Activated naive CD8-positive, alpha-beta T cell treated with anti-CD3 and anti-CD28 coated beads, Interleukin-2, amount 50 U/mL, for 24 hours (primary cell): ENCODE data around the gene COL6A3.

ENCODE experiments used
- ATAC-seq: fragments of 150-1000 bp; cut with Tn5 transposase; one replicate; pipeline ENCODE4 v1.10.0; 2021
- DNase-seq: peaks from one replicate; pipeline ENCODE4 v3.0.0; 2021
- H3K27ac Mint-ChIP-seq: one replicate; pipeline ENCODE4 v1.8.0; 2021; ENCODE audit warnings: mild to moderate bottlenecking, mixed read lengths
- H3K27me3 Mint-ChIP-seq: one replicate; pipeline ENCODE4 v1.8.0; 2021; ENCODE audit warnings: mixed read lengths
- H3K36me3 Mint-ChIP-seq: one replicate; pipeline ENCODE4 v1.8.0; 2021; ENCODE audit warnings: low read depth, mixed read lengths
- H3K4me1 Mint-ChIP-seq: one replicate; pipeline ENCODE4 v1.8.0; 2021; ENCODE audit warnings: mixed read lengths
- H3K4me3 Mint-ChIP-seq: one replicate; pipeline ENCODE4 v1.8.0; 2021; ENCODE audit warnings: mild to moderate bottlenecking, moderate library complexity, mixed read lengths
- H3K9me3 Mint-ChIP-seq: one replicate; pipeline ENCODE4 v1.8.0; 2021; ENCODE audit warnings: mixed read lengths

COL6A3 gene

GRCh38 chr2:237320801-237321560 is 93.0 kb downstream of the COL6A3 start:
- Mint-ChIP-seq H3K4me1 (no peaks in the 10 kb centered on the region), H3K4me3 (no peak overlapping the region), H3K27me3 (peaks cover 7% of the 10 kb centered on the region), H3K36me3 (no peaks in the 10 kb centered on the region), H3K9me3 (no peaks in the 10 kb centered on the region), H3K27ac (no peak overlapping the region)
- no peak for ATAC-seq
- DNase-seq: no peak

DNA sequence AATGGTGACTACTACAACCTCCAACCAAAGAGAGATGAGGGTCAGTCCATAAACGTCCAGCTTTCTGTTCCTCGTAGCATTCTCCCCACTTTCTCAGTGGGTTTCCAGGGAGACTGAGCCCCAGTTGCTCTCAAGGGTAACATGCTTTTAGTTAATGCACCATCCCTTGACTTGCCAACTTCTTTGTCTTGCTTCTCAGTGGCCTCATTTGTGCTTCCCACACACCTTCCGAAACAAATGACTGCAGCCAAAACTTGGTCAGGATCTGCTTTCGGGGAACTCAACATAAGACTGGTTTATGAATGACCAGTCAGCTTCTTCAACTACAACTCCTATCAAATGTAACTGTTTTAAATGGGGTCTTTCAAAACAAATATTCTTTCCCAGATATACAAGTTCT is 94.1 kb downstream of the COL6A3 start:
- H3K4me3 Mint-ChIP-seq: no peak overlapping the region
- H3K4me1 Mint-ChIP-seq: no peaks in the 10 kb centered on the region
- no peak for ATAC-seq
- DNase-seq: no peak
- no peaks in the 10 kb centered on the region for H3K36me3 Mint-ChIP-seq
- H3K27me3 Mint-ChIP-seq: peaks cover 7% of the 10 kb centered on the region
- no peaks in the 10 kb centered on the region for H3K9me3 Mint-ChIP-seq
- no peak overlapping the region for H3K27ac Mint-ChIP-seq

GRCh38 chr2:237319086-237319820 is 94.7 kb downstream of the COL6A3 start:
- no peak overlapping the region for H3K27ac Mint-ChIP-seq
- H3K36me3 Mint-ChIP-seq: no peaks in the 10 kb centered on the region
- no peaks in the 10 kb centered on the region for H3K9me3 Mint-ChIP-seq

DNA sequence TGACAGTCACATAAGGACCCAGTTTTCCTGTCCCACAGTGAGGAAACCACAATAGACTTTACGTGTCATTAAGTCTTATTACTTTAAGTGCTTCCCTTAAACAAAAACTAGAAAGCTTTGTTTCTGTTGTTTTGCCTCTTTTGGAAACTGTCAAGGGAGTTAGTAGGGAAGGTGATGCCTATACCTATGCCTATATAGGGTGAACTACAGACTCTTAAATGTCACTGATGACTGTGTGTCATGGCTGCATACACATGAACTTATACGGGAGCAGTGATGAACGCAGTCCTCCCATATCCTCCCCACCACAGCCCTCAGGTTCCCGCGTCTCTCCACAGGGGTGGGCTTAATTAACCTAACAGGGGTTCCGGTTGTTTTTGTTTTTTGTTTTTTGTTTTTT is 97.6 kb downstream of the COL6A3 start:
- Mint-ChIP-seq H3K9me3 (no peaks in the 10 kb centered on the region), H3K27me3 (peaks cover 9% of the 10 kb centered on the region), H3K36me3 (no peaks in the 10 kb centered on the region), H3K4me3 (no peak overlapping the region), H3K4me1 (no peaks in the 10 kb centered on the region), H3K27ac (no peak overlapping the region)
- DNase-seq: no peak
- ATAC-seq: peak; percentile 73

More at GRCh38 chr2:237319086-237319820, 94.7 kb downstream of the COL6A3 start:
- no peak overlapping the region for H3K4me3 Mint-ChIP-seq
- ATAC-seq (no peak), DNase-seq (no peak)
- H3K4me1 Mint-ChIP-seq: no peaks in the 10 kb centered on the region
- peaks cover 7% of the 10 kb centered on the region for H3K27me3 Mint-ChIP-seq

- DNase-seq: no peak
- Mint-ChIP-seq H3K4me1 (no peaks in the 10 kb centered on the region), H3K9me3 (no peaks in the 10 kb centered on the region), H3K4me3 (no peak overlapping the region), H3K27ac (no peak overlapping the region), H3K36me3 (no peaks in the 10 kb centered on the region), H3K27me3 (peaks cover 9% of the 10 kb centered on the region)
- no peak for ATAC-seq
Measured at GRCh38 chr2:237315829-237316225, 98.1 kb downstream of the COL6A3 start.

GRCh38 chr2:237315170-237315828 is 98.7 kb downstream of the COL6A3 start:
- Mint-ChIP-seq H3K4me3 (no peak overlapping the region), H3K4me1 (no peaks in the 10 kb centered on the region), H3K9me3 (no peaks in the 10 kb centered on the region), H3K27me3 (peaks cover 9% of the 10 kb centered on the region), H3K27ac (no peak overlapping the region), H3K36me3 (no peaks in the 10 kb centered on the region)
- DNase-seq: no peak
- no peak for ATAC-seq

GRCh38 chr2:237314681-237315080 is 99.3 kb downstream of the COL6A3 start:
- Mint-ChIP-seq H3K9me3 (no peaks in the 10 kb centered on the region), H3K27ac (no peak overlapping the region), H3K4me1 (no peaks in the 10 kb centered on the region), H3K27me3 (peaks cover 9% of the 10 kb centered on the region), H3K36me3 (no peaks in the 10 kb centered on the region), H3K4me3 (no peak overlapping the region)
- no peak for ATAC-seq
- DNase-seq: no peak

DNA sequence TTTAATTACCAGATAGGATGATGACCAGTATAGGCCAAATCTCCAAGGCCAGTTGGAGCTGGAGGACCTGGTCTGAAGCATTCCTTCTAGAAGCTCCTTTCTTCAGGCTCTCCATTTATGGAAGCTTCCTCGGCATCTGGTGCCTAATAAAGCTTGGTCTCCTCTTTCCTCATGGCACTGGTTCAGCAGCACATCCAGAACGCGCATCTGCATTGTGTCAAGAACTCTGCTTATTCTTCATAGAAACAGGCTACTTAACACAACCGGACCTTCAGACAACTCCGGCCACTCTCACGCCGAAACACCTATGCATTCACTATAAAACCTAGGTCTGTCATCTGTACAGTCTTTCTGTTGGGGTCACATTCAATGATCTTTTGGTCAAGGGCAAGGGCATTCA is 99.8 kb downstream of the COL6A3 start:
- Mint-ChIP-seq H3K36me3 (no peaks in the 10 kb centered on the region), H3K27ac (no peak overlapping the region), H3K4me3 (no peak overlapping the region), H3K27me3 (peaks cover 13% of the 10 kb centered on the region), H3K9me3 (no peaks in the 10 kb centered on the region), H3K4me1 (no peaks in the 10 kb centered on the region)
- no peak for DNase-seq
- ATAC-seq: no peak

GRCh38 chr2:237312021-237312755 is 101.8 kb downstream of the COL6A3 start:
- Mint-ChIP-seq H3K27ac (no peak overlapping the region), H3K27me3 (peaks cover 13% of the 10 kb centered on the region), H3K9me3 (no peaks in the 10 kb centered on the region), H3K4me1 (no peaks in the 10 kb centered on the region), H3K36me3 (no peaks in the 10 kb centered on the region), H3K4me3 (no peak overlapping the region)
- ATAC-seq (no peak), DNase-seq (no peak)

DNA sequence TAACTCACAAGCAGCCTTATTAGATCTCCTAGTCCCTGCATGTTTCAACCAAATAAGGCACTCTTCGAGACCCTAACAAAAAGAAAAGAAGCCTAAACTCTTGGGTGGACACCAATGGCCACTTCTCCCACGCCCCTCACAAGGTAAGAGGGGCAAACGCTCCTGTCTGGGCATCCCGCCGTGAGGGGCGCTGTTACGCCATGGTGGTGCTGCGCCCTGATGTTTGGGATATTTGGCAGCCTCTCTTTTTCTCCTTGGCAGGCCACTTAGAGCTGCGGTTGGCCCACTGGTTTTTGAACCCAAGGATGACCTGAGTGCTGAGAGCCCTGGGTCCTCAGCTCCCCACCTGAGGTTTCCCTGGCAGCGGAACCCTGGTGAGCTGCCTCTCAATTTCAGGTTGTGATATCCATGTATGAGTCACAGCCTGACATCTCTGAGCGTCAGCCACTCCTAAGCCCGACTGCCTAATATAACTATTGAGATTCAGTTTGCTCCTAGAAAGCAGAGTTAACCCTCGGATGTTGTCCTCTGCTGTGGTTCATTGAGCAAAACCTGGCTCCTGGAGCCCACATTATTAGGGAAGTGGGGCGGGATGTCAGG is 103.3 kb downstream of the COL6A3 start:
- no peaks in the 10 kb centered on the region for H3K36me3 Mint-ChIP-seq
- ATAC-seq (no peak), DNase-seq (no peak)
- H3K9me3 Mint-ChIP-seq: no peaks in the 10 kb centered on the region
- no peak overlapping the region for H3K4me3 Mint-ChIP-seq
- H3K27me3 Mint-ChIP-seq: peaks cover 10% of the 10 kb centered on the region
- H3K27ac Mint-ChIP-seq: no peak overlapping the region
- no peaks in the 10 kb centered on the region for H3K4me1 Mint-ChIP-seq

GRCh38 chr2:237309416-237309815 is 104.5 kb downstream of the COL6A3 start:
- Mint-ChIP-seq H3K4me1 (no peaks in the 10 kb centered on the region), H3K36me3 (no peaks in the 10 kb centered on the region), H3K4me3 (no peak overlapping the region), H3K27ac (no peak overlapping the region), H3K9me3 (peaks cover under 1% of the 10 kb centered on the region), H3K27me3 (peaks cover 10% of the 10 kb centered on the region)
- ATAC-seq (no peak), DNase-seq (no peak)

GRCh38 chr2:237309011-237309410 is 105.0 kb downstream of the COL6A3 start:
- Mint-ChIP-seq H3K27ac (no peak overlapping the region), H3K36me3 (no peaks in the 10 kb centered on the region), H3K27me3 (peaks cover 10% of the 10 kb centered on the region), H3K4me1 (no peaks in the 10 kb centered on the region), H3K9me3 (peaks cover 5% of the 10 kb centered on the region), H3K4me3 (no peak overlapping the region)
- no peak for DNase-seq
- no peak for ATAC-seq

DNA sequence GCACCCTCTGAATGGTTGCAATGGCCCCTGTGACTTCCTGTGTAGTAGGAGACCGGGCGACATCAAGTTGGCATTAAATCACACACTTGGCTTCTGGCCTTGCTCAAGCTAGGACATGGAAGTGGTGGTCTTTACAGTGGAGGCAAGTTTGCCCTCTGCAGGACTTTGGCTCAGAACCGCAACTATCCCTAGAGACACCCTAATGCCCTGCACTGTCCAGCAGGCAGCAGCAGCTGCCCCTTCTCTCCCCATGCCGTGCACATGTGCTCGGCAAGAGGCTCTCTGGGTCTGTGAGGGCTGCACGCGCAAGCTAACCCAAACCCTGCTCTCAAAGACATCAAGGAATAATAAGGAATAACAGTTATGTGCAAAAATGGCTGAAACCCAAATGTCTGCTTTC is 106.5 kb downstream of the COL6A3 start:
- H3K27me3 Mint-ChIP-seq: peaks cover 7% of the 10 kb centered on the region
- H3K4me3 Mint-ChIP-seq: no peak overlapping the region
- H3K9me3 Mint-ChIP-seq: peaks cover 13% of the 10 kb centered on the region
- no peaks in the 10 kb centered on the region for H3K4me1 Mint-ChIP-seq
- DNase-seq (no peak), ATAC-seq (no peak)
- H3K36me3 Mint-ChIP-seq: no peaks in the 10 kb centered on the region
- no peak overlapping the region for H3K27ac Mint-ChIP-seq

GRCh38 chr2:237306787-237307170 is 107.2 kb downstream of the COL6A3 start:
- Mint-ChIP-seq H3K27me3 (peaks cover 7% of the 10 kb centered on the region), H3K4me3 (no peak overlapping the region), H3K4me1 (no peaks in the 10 kb centered on the region), H3K27ac (no peak overlapping the region), H3K9me3 (peaks cover 17% of the 10 kb centered on the region), H3K36me3 (no peaks in the 10 kb centered on the region)
- DNase-seq (no peak), ATAC-seq (no peak)
